Mesendoderm (in vitro differentiated cells): ENCODE data around the gene MAPKBP1.

ENCODE experiments used
- DNase-seq: peaks from one replicate; pipeline ENCODE4 v3.0.0; 2013
- H2AK5ac ChIP-seq: 2 replicates; pipeline ENCODE4 v1.6.1; 2013; ENCODE audit warnings: low read length, inconsistent platforms
- H2BK120ac ChIP-seq: 2 replicates; pipeline ENCODE4 v1.6.1; 2013; ENCODE audit warnings: low read depth, mild to moderate bottlenecking, low read length, moderate library complexity, mixed read lengths
- H2BK15ac ChIP-seq: replicated peaks from 2 replicates; pipeline ENCODE4 v1.6.1; 2013; ENCODE audit warnings: low read depth, mild to moderate bottlenecking, moderate library complexity
- H2BK5ac ChIP-seq: 2 replicates; pipeline ENCODE4 v1.6.1; 2013; ENCODE audit warnings: low read length, inconsistent platforms
- H3K18ac ChIP-seq: 2 replicates; pipeline ENCODE4 v1.6.1; 2013; ENCODE audit warnings: mild to moderate bottlenecking, low read length, mixed read lengths
- H3K23ac ChIP-seq: one replicate; pipeline ENCODE4 v1.6.1; 2013; ENCODE audit warnings: low read length
- H3K27ac ChIP-seq: 2 replicates; pipeline ENCODE4 v1.5.1; 2013; ENCODE audit warnings: low read depth, mild to moderate bottlenecking, inconsistent platforms, low read length, moderate library complexity
- H3K27me3 ChIP-seq: 2 replicates; pipeline ENCODE4 v1.6.1; 2013; ENCODE audit warnings: low read length, control low read depth, mild to moderate bottlenecking, inconsistent platforms; ENCODE audit not compliant: insufficient read depth, poor library complexity
- H3K36me3 ChIP-seq: 2 replicates; pipeline ENCODE4 v1.6.1; 2013; ENCODE audit warnings: low read length, inconsistent platforms; ENCODE audit not compliant: control insufficient read depth, insufficient read depth
- H3K4ac ChIP-seq: one replicate; pipeline ENCODE4 v1.6.1; 2013; ENCODE audit warnings: low read depth, mild to moderate bottlenecking, low read length, moderate library complexity
- H3K4me1 ChIP-seq: 2 replicates; pipeline ENCODE4 v1.6.1; 2013; ENCODE audit warnings: low read depth, low read length, inconsistent platforms; ENCODE audit not compliant: control insufficient read depth
- H3K4me2 ChIP-seq: 2 replicates; pipeline ENCODE4 v1.6.1; 2013; ENCODE audit warnings: low read length
- H3K4me3 ChIP-seq: 2 replicates; pipeline ENCODE4 v1.5.1; 2013; ENCODE audit warnings: mild to moderate bottlenecking, low read length
- H3K56ac ChIP-seq: one replicate; pipeline ENCODE4 v1.6.1; 2013; ENCODE audit warnings: low read length
- H3K79me1 ChIP-seq: 2 replicates; pipeline ENCODE4 v1.6.1; 2013; ENCODE audit warnings: low read length, inconsistent platforms
- H3K79me2 ChIP-seq: 2 replicates; pipeline ENCODE4 v1.6.1; 2013; ENCODE audit warnings: mild to moderate bottlenecking, low read length; ENCODE audit not compliant: control insufficient read depth, insufficient read depth
- H3K9ac ChIP-seq: 2 replicates; pipeline ENCODE4 v1.6.1; 2013; ENCODE audit warnings: low read length, inconsistent platforms
- H4K5ac ChIP-seq: one replicate; pipeline ENCODE4 v1.6.1; 2013; ENCODE audit warnings: low read length
- H4K8ac ChIP-seq: one replicate; pipeline ENCODE4 v1.6.1; 2013; ENCODE audit warnings: low read depth, mild to moderate bottlenecking, control low read depth, low read length, moderate library complexity
- WGBS: extraction: QIAGEN DNeasy Blood & Tissue Kit; methylation state at CpG from one replicate; pipeline ENCODE4 v1.1.7; 2013; ENCODE audit warnings: low lambda C conversion rate, missing lambda C conversion rate; ENCODE audit not compliant: insufficient coverage; ENCODE audit errors: extremely low coverage; 5-methylcytosine and 5-hydroxymethylcytosine counted together

The MAPKBP1 gene

GRCh38 chr15:41819455-41820050 is 45.3 kb downstream of the MAPKBP1 start:
- no peak overlapping the region for H3K4ac ChIP-seq
- H3K23ac ChIP-seq, result no peak overlapping the region
- H2BK15ac ChIP-seq, result no peak overlapping the region
- H3K79me1 ChIP-seq, result no peaks in the 10 kb centered on the region
- H3K4me2 ChIP-seq, result no peak overlapping the region
- H3K9ac ChIP-seq, result no peak overlapping the region
- no peak overlapping the region for H4K8ac ChIP-seq
- H2AK5ac ChIP-seq, result no peak overlapping the region
- H3K79me2 ChIP-seq, result no peaks in the 10 kb centered on the region
- no peak overlapping the region for H2BK120ac ChIP-seq
- no peak overlapping the region for H3K18ac ChIP-seq
- no peak overlapping the region for H3K4me3 ChIP-seq
- no peaks in the 10 kb centered on the region for H3K36me3 ChIP-seq
- no peak overlapping the region for H3K56ac ChIP-seq
- no peak overlapping the region for H4K5ac ChIP-seq
- DNase-seq, result no peak
- no peaks in the 10 kb centered on the region for H3K4me1 ChIP-seq
- H3K27ac ChIP-seq, result no peak overlapping the region
- no CpG with 5 or more reads among the region's 9 CpGs for WGBS
- H2BK5ac ChIP-seq, result no peak overlapping the region
- no peaks in the 10 kb centered on the region for H3K27me3 ChIP-seq

GRCh38 chr15:41820791-41821423 is 46.6 kb downstream of the MAPKBP1 start:
- H2BK15ac ChIP-seq, result no peak overlapping the region
- no CpG with 5 or more reads among the region's 6 CpGs for WGBS

GRCh38 chr15:41821831-41822230 is 47.5 kb downstream of the MAPKBP1 start:
- Histone ChIP-seq H4K8ac (no peak overlapping the region), H2AK5ac (no peak overlapping the region), H3K9ac (no peak overlapping the region), H3K27ac (no peak overlapping the region), H3K79me1 (no peaks in the 10 kb centered on the region), H3K4me2 (no peak overlapping the region), H3K18ac (no peak overlapping the region), H4K5ac (no peak overlapping the region), H3K4ac (no peak overlapping the region), H2BK120ac (no peak overlapping the region), H3K27me3 (no peaks in the 10 kb centered on the region), H3K4me3 (no peak overlapping the region), H3K4me1 (no peaks in the 10 kb centered on the region), H3K56ac (no peak overlapping the region), H3K79me2 (no peaks in the 10 kb centered on the region), H2BK5ac (no peak overlapping the region), H2BK15ac (no peak overlapping the region), H3K36me3 (no peaks in the 10 kb centered on the region), H3K23ac (no peak overlapping the region)
- DNase-seq, result no peak
- WGBS, result no CpG with 5 or more reads among the region's 4 CpGs

More at GRCh38 chr15:41820791-41821423, 46.6 kb downstream of the MAPKBP1 start:
- H3K27me3 ChIP-seq, result no peaks in the 10 kb centered on the region
- H3K4me2 ChIP-seq, result no peak overlapping the region
- DNase-seq, result no peak
- no peak overlapping the region for H3K4me3 ChIP-seq
- H3K79me1 ChIP-seq, result no peaks in the 10 kb centered on the region
- H2AK5ac ChIP-seq, result no peak overlapping the region
- no peak overlapping the region for H3K9ac ChIP-seq
- H3K4ac ChIP-seq, result no peak overlapping the region
- no peak overlapping the region for H3K23ac ChIP-seq
- H3K27ac ChIP-seq, result no peak overlapping the region
- H3K4me1 ChIP-seq, result no peaks in the 10 kb centered on the region
- H4K8ac ChIP-seq, result no peak overlapping the region
- no peak overlapping the region for H3K18ac ChIP-seq
- no peak overlapping the region for H3K56ac ChIP-seq
- no peaks in the 10 kb centered on the region for H3K36me3 ChIP-seq
- H3K79me2 ChIP-seq, result no peaks in the 10 kb centered on the region
- no peak overlapping the region for H4K5ac ChIP-seq
- H2BK5ac ChIP-seq, result no peak overlapping the region
- no peak overlapping the region for H2BK120ac ChIP-seq

GRCh38 chr15:41822471-41822870 is 48.2 kb downstream of the MAPKBP1 start:
- no CpG with 5 or more reads among the region's 6 CpGs for WGBS
- Histone ChIP-seq H3K4me3 (no peak overlapping the region), H2BK120ac (no peak overlapping the region), H3K4me2 (no peak overlapping the region), H2BK15ac (no peak overlapping the region), H3K18ac (no peak overlapping the region), H3K36me3 (no peaks in the 10 kb centered on the region), H3K79me2 (no peaks in the 10 kb centered on the region), H3K4ac (no peak overlapping the region), H2AK5ac (no peak overlapping the region), H3K27ac (no peak overlapping the region), H3K56ac (no peak overlapping the region), H2BK5ac (no peak overlapping the region), H4K5ac (no peak overlapping the region), H3K27me3 (no peaks in the 10 kb centered on the region), H3K79me1 (no peaks in the 10 kb centered on the region), H3K9ac (no peak overlapping the region), H4K8ac (no peak overlapping the region), H3K4me1 (no peaks in the 10 kb centered on the region), H3K23ac (no peak overlapping the region)
- DNase-seq, result no peak

GRCh38 chr15:41822957-41823356 is 48.7 kb downstream of the MAPKBP1 start:
- no peak overlapping the region for H4K5ac ChIP-seq
- H3K18ac ChIP-seq, result no peak overlapping the region
- no peaks in the 10 kb centered on the region for H3K79me1 ChIP-seq
- H3K4me3 ChIP-seq, result no peak overlapping the region
- WGBS, result no CpG with 5 or more reads among the region's 6 CpGs
- H2BK5ac ChIP-seq, result no peak overlapping the region
- H3K56ac ChIP-seq, result no peak overlapping the region
- H3K27ac ChIP-seq, result no peak overlapping the region
- no peaks in the 10 kb centered on the region for H3K79me2 ChIP-seq
- H3K9ac ChIP-seq, result no peak overlapping the region
- no peak overlapping the region for H2AK5ac ChIP-seq
- H3K4me1 ChIP-seq, result no peaks in the 10 kb centered on the region
- no peak for DNase-seq
- H3K23ac ChIP-seq, result no peak overlapping the region
- H3K4me2 ChIP-seq, result no peak overlapping the region
- no peak overlapping the region for H2BK120ac ChIP-seq
- H4K8ac ChIP-seq, result no peak overlapping the region
- no peaks in the 10 kb centered on the region for H3K27me3 ChIP-seq
- no peak overlapping the region for H3K4ac ChIP-seq
- no peaks in the 10 kb centered on the region for H3K36me3 ChIP-seq
- H2BK15ac ChIP-seq, result no peak overlapping the region

GRCh38 chr15:41823502-41823901 is 49.2 kb downstream of the MAPKBP1 start:
- Histone ChIP-seq H3K56ac (no peak overlapping the region), H2BK15ac (no peak overlapping the region), H3K27me3 (no peaks in the 10 kb centered on the region), H3K4me2 (no peak overlapping the region), H3K4me3 (no peak overlapping the region), H3K79me1 (no peaks in the 10 kb centered on the region), H3K4me1 (no peaks in the 10 kb centered on the region), H4K8ac (no peak overlapping the region), H3K9ac (no peak overlapping the region), H3K36me3 (no peaks in the 10 kb centered on the region), H2BK120ac (no peak overlapping the region), H3K23ac (no peak overlapping the region), H3K18ac (no peak overlapping the region), H2AK5ac (no peak overlapping the region), H2BK5ac (no peak overlapping the region), H3K4ac (no peak overlapping the region), H4K5ac (no peak overlapping the region), H3K79me2 (no peaks in the 10 kb centered on the region), H3K27ac (no peak overlapping the region)
- WGBS, result no CpG with 5 or more reads among the region's 11 CpGs
- DNase-seq, result no peak
